ENCODE measurements around the gene KRT10. TPM values are rescaled to one million over a fixed set of nuclear protein-coding genes. Genes with fewer than 3 reads are reported as not detected.

The KRT10 gene
- total and polyA plus RNA-seq, 2 donors (not counting 1 experiment from before 2014, with no cell fraction given): 14.7 to 32.9 TPM

GRCh38 chr17:40820228-40820838 lies 2.1 kb downstream of the KRT10 start:
- peaks cover 7% of the 10 kb centered on the region for H3K27me3 Mint-ChIP-seq
- peaks cover 18% of the 10 kb centered on the region for H3K4me1 Mint-ChIP-seq
- ChIA-PET CTCF (interaction anchor here (2.2 kb wide), 1 partner anchor 843 kb away, joined by 8 read pairs; no protein-coding TSS in a partner anchor), POLR2A (interaction anchor here (0.6 kb wide), 1 partner anchor 1710 kb away, joined by 4 read pairs; no protein-coding TSS in a partner anchor)
- Histone ChIP-seq H3K4me1 (ENCODE audit: control insufficient read depth in 2 of 2, insufficient read depth in 2 of 2, low read length in 2 of 2) (peaks cover 8 to 13% of the 10 kb centered on the region in 2 donors), H3K36me3 (replicated peaks in 1 of 2; ENCODE audit: control extremely low read depth in 1 of 2, control insufficient read depth in 1 of 2, extremely low read depth in 1 of 2, insufficient read depth in 2 of 2, low read length in 1 of 2) (peaks cover 0 to 12% of the 10 kb centered on the region in 2 experiments), H3K9me3 (ENCODE audit: control extremely low read depth in 1 of 3, control insufficient read depth in 2 of 3, insufficient read depth in 1 of 3, low read length in 2 of 3) (peaks cover 0 to 3% (median 3%) of the 10 kb centered on the region in 3 donors), H3K4me2 (replicated peaks; ENCODE audit: low read depth, low read length, poor library complexity, severe bottlenecking) (no peak overlapping the region), H3K4me3 (ENCODE audit: control extremely low read depth in 1 of 5, extremely low read depth in 1 of 5, insufficient read depth in 1 of 5, low read depth in 2 of 5, low read length in 4 of 5) (no peak overlapping the region), H4K20me1 (ENCODE audit: control insufficient read depth, insufficient read depth, low read length, poor library complexity, severe bottlenecking) (no peaks in the 10 kb centered on the region), H3K27ac (ENCODE audit: low read length in 2 of 2) (no peak overlapping the region), H3K27me3 (replicated peaks in 1 of 4; ENCODE audit: control extremely low read depth in 1 of 4, control insufficient read depth in 3 of 4, insufficient read depth in 4 of 4, low read length in 3 of 4) (no peaks in the 10 kb centered on the region), H2AFZ (ENCODE audit: insufficient read depth, low read depth, low read length, poor library complexity, severe bottlenecking) (no peak overlapping the region), H3K79me2 (ENCODE audit: control insufficient read depth, insufficient read depth, low read length) (no peaks in the 10 kb centered on the region), H3K9ac (ENCODE audit: low read length) (no peak overlapping the region)
- TF ChIP-seq CTCF (IDR thresholded peaks at IDR 0.05) (no peak), EZH2 (IDR thresholded peaks at IDR 0.05; ENCODE audit: borderline replicate concordance, insufficient read depth, low read depth, low read length, poor library complexity, severe bottlenecking) (no peak)
- peak overlapping the region; percentile 53 for H3K4me3 Mint-ChIP-seq
- H3K27ac Mint-ChIP-seq: no peak overlapping the region
- WGBS (ENCODE audit: insufficient coverage): 73% methylated on average over 4 of the region's 9 CpGs
- intact Hi-C loops (cut with micrococcal nuclease): no loop called here
- ATAC-seq (ENCODE audit: low read depth) (no peak), DNase-seq (no peak)
- peaks cover 2% of the 10 kb centered on the region for H3K9me3 Mint-ChIP-seq (ENCODE audit: insufficient read depth)

Measured in B cell (primary cell).